Measurements from ENCODE around the gene FRS2.

- TF ChIP-seq CTCF (IDR thresholded peaks at IDR 0.05) (no peak), POLR2A (IDR thresholded peaks at IDR 0.05) (no peak)
These were observed 57.5 kb downstream of the FRS2 start for GRCh38 chr12:69527506-69528272.
